NCI-H345 treated with DMSO at 0.1 percent for 48 hours (cell line): ENCODE data around the gene GPX2.

ENCODE experiments used
- DNase-seq: peaks from one replicate; lab custom pipeline; 2025; ENCODE audit not compliant: unreplicated experiment; lab: John Stamatoyannopoulos, UW

GPX2 gene

DNA sequence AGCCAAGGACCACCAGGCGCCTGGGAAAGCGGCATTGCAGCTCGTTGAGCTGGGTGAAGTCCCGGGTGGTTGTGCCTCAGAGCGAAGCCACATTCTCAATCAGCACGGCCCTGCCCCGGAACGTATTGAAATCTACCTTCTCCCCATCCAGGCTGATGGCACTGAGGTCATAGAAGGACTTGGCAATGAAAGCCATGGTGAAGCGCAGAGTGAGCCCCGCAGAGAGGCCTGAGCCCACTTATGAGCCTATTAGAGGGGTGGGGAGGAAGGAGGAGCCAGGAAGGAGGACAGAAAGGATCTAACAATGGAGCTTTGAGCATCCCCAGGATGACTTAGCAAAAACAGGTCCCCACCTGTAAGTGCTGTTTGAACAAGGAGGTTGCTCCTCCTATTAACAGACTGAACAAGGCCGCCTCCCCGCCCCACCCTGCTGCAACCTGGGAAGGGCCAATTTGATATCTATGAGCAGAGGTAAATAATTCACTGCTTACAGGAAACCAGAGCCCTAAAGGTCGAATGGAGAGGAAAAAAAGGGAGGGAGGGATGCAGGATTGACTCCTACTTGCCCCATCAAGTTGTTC lies at the start of gene GPX2:
Gene GPX2, minus strand, starts transcription at position 215 of the 581 bp plus-strand sequence. Its CDS starts 19 bp downstream, at position 196.
- peak; percentile 92 for DNase-seq

DNA sequence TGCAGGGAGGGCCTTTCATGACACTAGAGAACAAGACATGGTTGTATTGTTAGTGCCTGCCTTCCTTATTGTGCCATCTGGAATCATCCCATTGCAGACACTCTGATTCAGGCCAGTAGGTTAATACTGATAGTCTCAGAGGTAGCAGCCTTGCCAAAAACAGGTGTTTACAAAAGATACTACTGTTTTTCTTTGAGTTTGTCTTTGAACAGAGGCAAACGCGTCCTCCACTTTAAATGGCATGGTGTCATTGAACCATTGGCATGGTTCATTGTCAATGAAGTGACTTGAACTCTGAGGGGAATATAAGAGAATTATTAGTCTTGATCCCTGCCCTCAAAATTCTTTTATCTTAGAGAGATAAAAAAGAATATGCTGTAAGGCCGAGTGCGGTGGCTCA lies 48.4 kb upstream of the GPX2 start:
- no peak for DNase-seq

DNA sequence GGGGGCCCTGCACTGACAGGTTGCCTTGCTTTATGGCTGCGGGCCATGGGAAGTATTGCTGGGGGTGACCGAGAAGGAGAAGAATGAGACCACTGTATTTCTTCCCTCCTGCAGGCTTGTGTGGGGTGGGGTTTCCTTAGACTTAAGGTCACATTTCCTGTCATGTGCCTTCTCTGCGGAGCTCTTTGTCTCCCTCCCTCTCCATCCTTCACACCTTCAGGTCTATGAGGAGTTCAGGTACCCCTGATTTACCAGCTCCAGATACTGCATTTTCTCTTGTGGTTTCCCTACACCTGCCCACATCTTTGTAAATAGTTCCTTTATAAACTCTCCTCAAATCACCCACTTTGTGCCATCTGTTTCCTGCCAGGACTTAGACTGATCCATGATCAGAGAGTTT lies 47.8 kb upstream of the GPX2 start:
- DNase-seq: no peak

DNA sequence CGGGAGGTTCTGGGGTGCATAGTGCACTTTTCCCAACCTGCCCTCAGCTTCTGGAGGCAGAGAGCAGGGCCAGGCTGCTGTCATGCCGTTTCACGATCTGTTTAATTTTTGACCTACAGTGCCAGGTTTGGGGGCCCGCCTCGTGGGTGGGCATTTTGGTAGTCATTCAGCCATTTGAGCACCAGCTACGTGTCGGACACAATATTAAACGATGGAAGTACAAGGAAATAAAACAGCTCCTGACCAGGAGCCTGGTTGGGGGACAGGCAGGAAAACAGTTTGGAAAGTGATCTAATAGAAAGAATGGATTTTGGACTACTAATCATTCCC lies 44.9 kb upstream of the GPX2 start:
- no peak for DNase-seq

DNA sequence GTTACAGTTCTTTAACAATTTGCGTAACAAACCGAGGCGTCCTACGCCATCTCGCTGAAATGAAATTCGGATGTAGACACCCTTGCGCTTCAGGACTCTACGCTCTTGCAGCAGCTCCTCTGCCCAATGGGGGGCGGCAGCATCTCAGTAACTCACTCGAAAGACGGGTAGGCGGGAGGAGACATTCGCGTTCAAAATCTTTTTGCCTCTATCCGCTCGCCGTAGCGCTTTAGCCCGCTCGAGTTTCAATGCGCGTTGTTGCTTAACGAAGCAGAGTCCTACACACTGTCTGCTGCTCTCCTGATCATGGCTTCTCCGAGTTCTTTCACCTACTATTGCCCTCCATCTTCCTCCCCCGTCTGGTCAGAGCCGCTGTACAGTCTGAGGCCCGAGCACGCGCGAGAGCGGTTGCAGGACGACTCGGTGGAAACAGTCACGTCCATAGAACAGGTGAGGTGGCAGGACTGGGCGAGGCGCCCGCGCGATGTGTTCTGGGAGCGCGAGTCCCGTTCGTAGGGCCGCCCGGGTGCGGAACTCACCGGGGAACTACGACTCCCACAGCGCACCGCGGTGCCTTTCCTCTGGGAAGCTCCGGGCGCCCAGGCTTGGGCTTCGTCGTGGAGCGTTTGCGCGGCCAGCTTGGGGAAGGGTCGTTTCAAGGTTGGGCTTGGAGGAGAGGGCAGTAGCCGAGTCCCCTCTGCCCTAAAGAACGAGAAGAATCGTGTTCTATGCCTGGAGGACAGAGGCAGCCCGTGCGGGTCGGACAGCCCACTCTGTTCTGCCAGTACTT lies 44.3 kb upstream of the GPX2 start, which contains the start of gene FNTB:
Gene FNTB, plus strand, starts transcription at position 248 of the 790 bp plus-strand sequence. Its CDS starts 59 bp downstream, at position 307.
- DNase-seq: peak; percentile 99

DNA sequence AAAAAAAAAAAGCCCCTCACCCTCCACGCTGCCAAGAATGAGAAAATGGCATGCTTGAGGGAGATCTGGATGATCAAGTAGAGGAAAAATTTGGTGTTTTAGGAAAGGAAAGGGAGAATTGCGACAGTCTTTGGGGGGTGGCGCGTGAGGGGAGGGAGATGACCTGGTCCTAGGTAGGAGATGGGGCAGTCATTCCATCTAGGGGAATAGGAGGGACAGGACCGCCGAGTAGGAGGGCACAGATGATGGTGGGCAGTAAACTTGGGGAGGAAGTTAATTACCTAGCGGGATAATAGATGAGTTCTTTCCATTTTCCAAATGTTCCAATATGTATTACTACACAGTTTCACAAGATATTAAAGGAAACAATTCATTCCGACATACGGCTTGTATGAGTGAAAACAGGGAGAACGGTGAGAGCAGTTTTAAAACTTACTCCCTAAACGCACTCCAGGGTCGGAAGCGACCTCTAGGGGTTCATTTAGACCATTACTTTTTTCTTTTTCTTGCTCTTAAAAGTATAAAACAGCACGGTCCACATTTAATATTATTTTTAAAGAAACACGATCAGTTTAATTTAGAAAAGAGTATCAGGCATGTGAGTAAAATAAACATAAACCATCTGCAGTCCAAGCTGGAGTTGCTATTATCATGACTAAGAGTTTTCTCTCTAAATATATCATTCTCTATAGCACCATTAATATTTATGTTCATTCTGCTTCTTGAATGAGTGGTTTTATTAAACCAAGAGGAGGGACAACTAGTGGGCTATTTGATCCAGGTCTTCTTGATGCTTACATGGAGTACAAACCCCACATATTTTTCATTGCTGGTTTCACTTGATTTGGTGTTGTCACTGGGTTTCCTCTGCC lies 41.1 kb upstream of the GPX2 start:
- peak; percentile 54 for DNase-seq

DNA sequence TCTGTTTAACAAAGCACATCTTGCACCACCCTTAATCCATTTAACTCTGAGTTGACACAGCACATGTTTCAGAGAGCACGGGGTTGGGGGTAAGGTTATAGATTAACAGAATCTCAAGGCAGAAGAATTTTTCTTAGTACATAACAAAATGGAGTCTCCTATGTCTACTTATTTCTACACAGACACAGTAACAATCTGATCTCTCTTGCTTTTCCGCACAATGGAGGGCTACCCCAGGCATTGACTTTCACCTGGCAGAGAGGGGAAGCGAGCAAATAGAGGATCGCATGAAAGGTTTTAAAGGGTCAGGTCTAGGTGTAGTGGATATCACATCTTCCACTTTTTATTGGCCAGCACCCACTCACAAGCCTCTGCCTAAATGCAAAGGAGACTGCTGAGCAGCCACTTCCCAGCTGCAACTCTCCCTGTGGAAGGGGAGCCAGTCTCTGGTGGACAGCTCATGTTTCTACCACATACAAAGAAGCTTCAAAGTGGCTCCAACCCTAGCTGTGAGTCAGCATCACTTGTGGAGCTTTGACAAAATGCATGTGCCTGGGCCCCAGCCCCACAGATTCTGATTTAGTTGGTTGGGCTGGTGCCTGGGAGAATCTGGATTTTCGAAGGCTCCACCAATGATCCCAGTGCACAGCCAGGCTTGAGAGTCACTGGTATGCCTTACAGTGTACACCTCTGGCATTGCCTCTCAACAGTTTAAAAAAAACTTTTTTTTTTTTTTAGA lies 37.0 kb upstream of the GPX2 start:
- DNase-seq: no peak

DNA sequence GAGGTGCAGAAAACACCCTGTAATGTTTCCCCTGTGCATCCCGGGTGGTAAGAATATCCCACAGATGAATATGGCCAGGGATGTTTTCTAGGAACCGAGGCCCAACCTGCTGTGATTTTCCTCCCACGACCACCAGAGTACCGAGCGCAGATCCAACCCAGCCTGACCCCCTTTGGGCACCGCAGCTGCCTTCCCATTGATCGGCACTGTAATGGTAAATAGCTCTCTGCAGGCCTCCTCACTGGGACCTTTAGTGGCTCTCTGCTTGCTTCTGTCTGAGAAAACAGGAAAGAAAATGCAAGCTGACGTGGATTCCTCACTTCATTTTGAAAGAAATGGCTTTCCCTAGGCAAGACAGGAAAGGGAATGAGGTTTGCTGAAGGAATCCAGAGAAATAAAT lies 32.0 kb upstream of the GPX2 start:
- no peak for DNase-seq

DNA sequence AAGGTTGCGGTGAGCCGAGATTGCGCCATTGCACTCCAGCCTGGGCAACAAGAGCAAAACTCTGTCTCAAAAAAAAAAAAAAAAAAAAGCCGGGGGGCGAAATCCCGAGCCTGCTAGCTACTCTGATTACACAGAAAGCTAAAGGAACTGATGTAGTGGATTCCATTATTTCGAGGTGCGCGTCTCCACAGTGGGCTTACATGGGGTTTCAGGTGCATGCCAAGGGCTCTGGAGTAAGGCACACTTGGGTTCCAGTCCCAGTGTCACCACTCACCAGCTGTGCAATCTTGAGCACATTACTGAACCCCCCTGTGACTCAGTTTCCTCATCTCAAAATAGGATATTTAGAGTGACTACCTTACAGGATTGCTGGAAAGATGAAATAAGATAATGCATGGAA lies 31.3 kb upstream of the GPX2 start:
- no peak for DNase-seq

DNA sequence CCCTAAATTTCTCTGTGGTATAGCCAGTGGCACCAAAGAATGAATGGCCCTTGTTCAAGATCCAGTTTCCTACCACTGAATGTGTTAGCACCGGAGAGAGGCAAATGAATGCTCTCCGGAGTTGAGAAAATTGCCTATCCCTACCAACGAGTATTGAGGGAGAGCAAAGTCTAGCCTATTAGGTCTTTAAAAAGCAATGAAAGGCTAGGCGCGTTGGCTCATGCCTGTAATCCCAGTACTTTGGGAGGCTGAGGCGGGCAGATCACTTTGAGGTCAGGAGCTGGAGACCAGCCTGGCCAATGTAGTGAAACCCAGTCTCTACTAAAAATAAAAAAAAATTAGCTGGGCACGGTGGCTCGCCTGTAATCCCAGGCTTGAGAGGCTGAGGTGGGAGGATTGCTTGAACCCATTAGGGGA lies 30.5 kb upstream of the GPX2 start:
- DNase-seq: no peak

DNA sequence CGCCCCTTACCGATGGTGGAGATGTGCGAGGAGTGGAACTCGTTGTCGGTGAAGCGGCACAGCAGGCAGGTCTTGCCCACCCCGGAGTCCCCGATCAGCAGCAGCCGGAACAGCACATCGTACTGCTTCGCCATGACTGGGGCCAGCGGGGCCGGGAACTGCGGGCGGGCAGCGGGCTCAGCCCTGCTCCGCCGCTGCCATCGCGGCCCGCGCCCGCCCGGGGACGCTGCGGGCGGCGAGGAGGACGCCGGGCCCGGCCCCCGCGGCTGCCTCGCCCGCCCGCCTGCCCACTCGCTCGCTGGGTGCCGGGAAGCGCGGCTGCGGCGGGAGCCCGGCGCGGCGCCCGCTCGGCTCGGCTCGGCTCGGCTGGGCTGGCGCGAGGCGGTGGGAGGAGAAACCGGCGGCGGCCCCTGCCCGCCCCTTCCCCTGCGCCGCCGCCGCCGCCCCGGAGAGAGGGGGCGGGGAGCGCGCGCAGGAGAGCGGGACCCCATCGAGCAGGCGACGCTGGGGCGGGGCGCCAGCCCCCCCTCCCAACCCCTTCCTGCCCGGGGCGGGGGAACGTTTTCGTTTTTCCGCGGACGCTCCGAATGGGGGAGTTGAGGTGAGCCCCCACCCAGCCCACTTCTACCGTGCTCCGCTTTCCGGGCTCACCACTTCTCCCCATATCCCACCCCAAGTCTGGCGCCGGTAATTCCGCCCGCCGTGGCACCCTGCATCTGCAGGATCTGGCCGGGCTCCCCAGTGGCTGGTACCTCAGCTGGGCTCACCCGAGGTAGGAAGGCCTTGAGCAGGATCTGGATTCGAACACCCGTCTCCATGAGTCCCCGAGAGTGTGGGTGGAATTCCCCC lies 29.6 kb upstream of the GPX2 start, which contains the start of gene RAB15:
Gene RAB15, minus strand, starts transcription at position 394 of the 849 bp plus-strand sequence. Its CDS starts 260 bp downstream, at position 134.
- no peak for DNase-seq

DNA sequence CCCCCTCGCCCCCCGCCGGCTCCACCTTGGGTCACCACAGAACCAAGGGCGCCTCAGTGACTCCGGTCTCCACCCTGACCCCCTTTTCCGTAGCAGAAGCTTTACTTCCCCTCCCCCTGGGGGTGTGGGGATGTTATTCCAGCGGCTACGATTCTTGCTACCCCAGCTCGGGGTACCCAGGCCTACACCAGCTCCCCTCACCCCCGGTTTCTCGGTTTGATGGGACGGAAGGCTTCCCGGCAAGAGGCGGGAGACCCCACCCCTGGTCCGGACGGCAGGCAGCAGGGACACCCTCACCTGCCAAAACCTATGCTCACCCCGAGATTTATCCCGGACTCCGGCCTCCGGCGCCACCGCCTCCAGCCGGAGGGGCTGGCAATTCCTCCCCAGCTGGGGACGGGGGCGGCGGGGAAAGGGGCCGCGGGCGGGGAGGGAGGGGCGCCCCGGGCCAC lies 29.0 kb upstream of the GPX2 start:
- no peak for DNase-seq

DNA sequence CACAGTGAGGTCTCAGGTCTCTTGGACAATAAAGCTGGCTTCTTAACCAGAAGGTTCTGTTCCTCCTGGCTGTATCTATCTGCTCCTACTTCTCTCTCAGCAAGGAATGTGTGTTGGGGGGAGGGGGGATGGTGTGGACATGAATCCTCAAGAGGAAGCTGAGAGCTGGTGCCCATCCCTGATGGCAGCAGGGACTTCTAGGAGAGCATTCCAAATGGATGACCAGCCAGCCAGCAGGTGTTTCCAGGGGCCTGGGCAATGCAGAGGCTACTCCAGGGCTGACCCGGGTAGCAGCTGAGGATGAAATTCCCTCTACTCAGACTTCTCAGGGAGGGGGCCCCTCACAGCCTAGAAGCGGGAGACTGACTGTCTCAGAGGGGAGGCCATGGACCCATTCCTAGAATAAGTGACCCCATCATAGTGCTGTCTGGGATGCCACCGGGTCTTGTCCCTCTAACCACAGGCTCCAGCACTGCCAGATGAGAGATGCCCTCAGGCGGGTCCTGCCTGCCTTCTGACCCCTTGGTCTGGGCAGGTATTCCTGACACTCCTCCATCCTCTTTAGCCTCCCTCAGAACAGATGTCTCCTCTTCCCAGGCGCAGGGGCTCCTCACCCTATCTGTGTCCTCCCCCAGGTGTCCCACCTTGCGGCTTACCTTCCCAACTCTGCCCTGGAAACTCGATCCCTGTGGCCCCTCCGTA lies 28.4 kb upstream of the GPX2 start:
- DNase-seq: no peak

DNA sequence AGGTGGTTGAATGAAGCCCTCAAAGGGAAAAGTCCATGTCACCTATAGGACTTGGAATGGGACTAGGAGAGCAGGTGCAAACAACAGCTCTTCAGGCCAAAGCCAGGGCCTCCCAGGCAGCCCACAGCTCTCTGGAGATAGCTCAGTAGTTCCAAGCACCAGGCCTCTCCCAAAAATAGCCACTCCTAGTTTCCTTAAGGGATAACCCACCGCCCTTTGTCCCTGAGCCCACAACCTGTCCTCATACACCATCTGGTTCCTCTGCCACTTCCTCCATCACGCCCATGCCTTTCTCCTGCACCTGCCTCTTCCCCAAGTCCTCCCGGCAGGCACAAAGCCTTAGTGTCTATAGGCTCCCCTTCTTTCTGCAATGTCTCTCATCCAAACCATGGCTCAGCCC lies 27.5 kb upstream of the GPX2 start:
- no peak for DNase-seq

DNA sequence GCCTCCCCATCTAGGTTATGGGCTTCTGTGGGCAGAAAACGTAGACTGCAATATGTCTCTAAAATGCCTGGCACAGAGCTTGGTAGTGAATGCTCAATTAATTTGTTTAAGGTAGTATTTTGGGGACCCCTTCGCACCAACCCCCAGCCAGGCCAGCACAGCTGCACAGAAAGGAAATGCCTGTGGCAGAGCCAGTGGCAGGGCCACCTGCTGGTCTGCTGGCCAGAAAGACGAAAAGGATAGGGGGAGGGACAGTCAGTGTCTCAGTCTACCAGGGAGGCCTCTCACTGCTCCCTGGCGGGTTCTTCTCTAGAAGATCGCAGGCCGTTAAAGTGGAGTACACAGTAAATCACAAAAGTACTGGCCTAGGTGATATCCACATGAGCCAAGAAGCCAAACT lies 26.1 kb upstream of the GPX2 start:
- no peak for DNase-seq

DNA sequence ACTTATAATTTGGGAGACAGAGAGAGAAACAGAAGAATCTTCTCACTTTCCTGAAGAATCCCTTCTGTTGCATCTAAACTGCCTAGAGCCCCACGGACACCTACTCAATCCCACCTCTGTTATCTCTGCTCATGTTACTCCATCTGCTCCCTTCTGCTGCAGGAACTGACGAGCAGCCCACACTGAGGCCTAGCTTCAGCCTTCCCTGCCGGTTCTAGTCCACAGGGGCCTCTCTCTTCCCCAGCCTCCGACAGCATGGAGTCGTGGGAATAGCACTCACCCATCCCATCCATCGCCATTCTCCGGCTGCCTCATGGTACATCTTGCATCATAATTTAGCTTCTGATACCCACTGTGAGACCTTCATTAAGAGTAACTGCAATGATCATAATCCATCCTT lies 25.6 kb upstream of the GPX2 start:
- DNase-seq: no peak

DNA sequence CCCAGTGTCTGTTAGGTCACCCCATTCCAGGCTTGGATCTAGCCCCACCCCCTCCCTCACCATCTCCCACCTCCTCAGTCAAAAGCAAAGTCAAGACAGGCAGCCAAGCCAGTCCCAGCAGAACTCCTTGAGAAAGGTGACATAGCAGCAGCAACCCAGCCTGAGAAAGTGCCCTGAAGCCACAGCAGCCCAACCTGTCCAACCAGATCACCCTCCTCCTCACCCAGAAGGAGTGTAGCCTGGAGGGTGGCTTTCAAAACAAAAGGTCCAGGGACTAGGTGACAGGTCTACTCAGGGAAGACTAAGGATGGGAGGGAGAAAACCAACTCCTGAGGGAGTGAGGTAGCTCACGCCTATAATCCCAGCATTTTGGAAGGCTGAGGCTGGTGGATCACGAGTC lies 24.4 kb upstream of the GPX2 start:
- no peak for DNase-seq

DNA sequence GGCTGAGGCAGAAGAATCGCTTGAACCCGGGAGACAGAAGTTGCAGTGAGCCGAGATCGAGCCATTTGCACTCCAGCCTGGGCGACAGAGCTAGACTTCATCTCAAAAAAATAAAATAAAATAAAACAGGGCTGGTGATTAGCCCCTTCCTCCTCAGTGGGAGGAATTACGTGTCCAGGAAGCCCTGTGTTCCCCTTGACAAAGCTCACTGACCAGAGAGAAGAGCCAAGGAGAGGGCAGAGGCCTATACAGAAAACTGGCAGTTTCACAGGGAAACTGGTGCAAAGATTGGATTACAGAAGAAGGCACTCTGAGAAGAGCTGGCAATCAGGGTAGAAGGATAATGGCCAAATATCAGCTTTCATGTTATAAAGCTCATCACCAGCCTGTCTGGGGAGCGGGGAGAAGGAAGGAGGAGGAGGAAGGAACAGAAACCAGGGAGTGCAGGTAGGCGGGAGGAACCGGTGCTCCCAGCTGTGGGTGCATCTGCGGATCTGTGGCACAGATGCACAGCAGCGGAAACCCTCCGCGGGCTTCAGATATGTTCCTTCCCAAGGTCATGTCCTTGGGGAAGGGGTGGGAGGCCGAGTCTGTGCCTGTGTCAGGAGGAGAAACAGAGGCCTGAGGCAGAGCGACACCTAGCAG lies 22.9 kb upstream of the GPX2 start:
- DNase-seq: no peak

DNA sequence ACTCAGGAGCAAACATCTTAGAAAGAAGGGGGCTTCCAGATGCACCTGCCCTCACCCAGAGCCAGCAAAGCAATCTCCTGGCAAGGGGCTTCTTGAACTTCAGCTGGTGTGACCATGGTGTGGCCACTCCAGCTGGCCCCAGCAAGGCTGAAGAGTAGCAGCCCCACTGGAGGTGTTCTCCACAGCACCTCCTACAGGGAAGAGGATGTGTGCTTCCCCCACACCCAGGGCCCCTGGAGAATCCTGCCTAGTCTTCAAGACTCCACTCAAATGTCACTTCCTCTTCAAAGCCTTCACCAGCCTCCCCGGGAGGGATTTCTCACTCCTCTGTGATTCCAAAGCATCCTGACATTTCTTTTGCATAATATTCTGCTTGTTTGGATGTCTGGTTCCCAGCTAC lies 21.1 kb upstream of the GPX2 start:
- DNase-seq: no peak
